ENCODE results near the gene BMP6.

Gene BMP6

DNA sequence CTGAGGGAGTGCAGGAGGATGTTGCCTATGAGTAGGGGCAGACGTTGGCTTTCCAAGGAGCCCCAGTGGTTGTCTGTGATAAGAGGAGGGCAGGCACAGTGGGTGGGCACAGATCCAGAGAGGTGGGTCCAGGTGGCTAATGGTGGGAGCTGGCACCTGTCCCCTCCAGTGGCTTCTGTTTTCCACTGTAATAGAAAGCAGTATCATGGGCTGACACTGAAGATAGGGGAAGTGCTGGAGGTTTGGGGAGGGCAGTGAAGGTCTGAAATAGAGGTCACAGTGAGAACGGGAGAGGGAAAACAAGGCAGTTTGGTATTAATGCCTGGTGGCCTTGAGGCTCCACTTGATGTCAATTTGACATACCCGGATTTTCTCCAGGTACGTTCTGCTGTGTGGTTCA lies 195.1 kb downstream of the BMP6 start:
- no peak overlapping the region for H3K18ac ChIP-seq (ENCODE audit: low read length)
- H2BK15ac ChIP-seq (replicated peaks; ENCODE audit: low read depth) = no peak overlapping the region
- WGBS (ENCODE audit: extremely low coverage, insufficient coverage, low lambda C conversion rate) = no CpG with 5 or more reads among the region's 4 CpGs
- H3K56ac ChIP-seq (ENCODE audit: low read length) = no peak overlapping the region
- H3K4me2 ChIP-seq (ENCODE audit: low read length) = no peak overlapping the region
- no peak overlapping the region for H3K23ac ChIP-seq (ENCODE audit: low read length)
- no peak overlapping the region for H3K27ac ChIP-seq (ENCODE audit: low read depth, low read length)
- no peak overlapping the region for H3K4ac ChIP-seq (ENCODE audit: low read depth, low read length)
- H3K9ac ChIP-seq (ENCODE audit: low read length) = no peak overlapping the region
- H2BK120ac ChIP-seq (ENCODE audit: low read depth, low read length) = no peak overlapping the region
- no peak overlapping the region for H2AK5ac ChIP-seq (ENCODE audit: low read length)
- H3K4me1 ChIP-seq (ENCODE audit: control insufficient read depth, low read depth, low read length) = no peaks in the 10 kb centered on the region
- H3K36me3 ChIP-seq (ENCODE audit: control insufficient read depth, insufficient read depth, low read length) = no peaks in the 10 kb centered on the region
- H3K27me3 ChIP-seq (ENCODE audit: insufficient read depth, low read length, poor library complexity) = no peaks in the 10 kb centered on the region
- no peak overlapping the region for H3K4me3 ChIP-seq (ENCODE audit: low read length)
- H3K79me2 ChIP-seq (ENCODE audit: control insufficient read depth, insufficient read depth, low read length) = no peaks in the 10 kb centered on the region
- H4K8ac ChIP-seq (ENCODE audit: low read depth, low read length) = no peak overlapping the region
- H4K5ac ChIP-seq (ENCODE audit: low read length) = no peak overlapping the region
- no peaks in the 10 kb centered on the region for H3K79me1 ChIP-seq (ENCODE audit: low read length)
- no peak for DNase-seq
- no peak overlapping the region for H2BK5ac ChIP-seq (ENCODE audit: low read length)

GRCh38 chr6:7921632-7922092 lies 195.8 kb downstream of the BMP6 start:
- no peak overlapping the region for H3K27ac ChIP-seq (ENCODE audit: low read depth, low read length)
- H3K56ac ChIP-seq (ENCODE audit: low read length) = no peak overlapping the region
- H3K4me1 ChIP-seq (ENCODE audit: control insufficient read depth, low read depth, low read length) = no peaks in the 10 kb centered on the region
- no peaks in the 10 kb centered on the region for H3K79me2 ChIP-seq (ENCODE audit: control insufficient read depth, insufficient read depth, low read length)
- no peak overlapping the region for H3K18ac ChIP-seq (ENCODE audit: low read length)
- no peak overlapping the region for H3K23ac ChIP-seq (ENCODE audit: low read length)
- no peak overlapping the region for H2BK15ac ChIP-seq (replicated peaks; ENCODE audit: low read depth)
- H3K79me1 ChIP-seq (ENCODE audit: low read length) = no peaks in the 10 kb centered on the region
- no peak overlapping the region for H4K8ac ChIP-seq (ENCODE audit: low read depth, low read length)
- no peak overlapping the region for H3K9ac ChIP-seq (ENCODE audit: low read length)
- no peak overlapping the region for H4K5ac ChIP-seq (ENCODE audit: low read length)
- H2BK120ac ChIP-seq (ENCODE audit: low read depth, low read length) = no peak overlapping the region
- H2AK5ac ChIP-seq (ENCODE audit: low read length) = no peak overlapping the region
- H3K4me2 ChIP-seq (ENCODE audit: low read length) = no peak overlapping the region
- no peak overlapping the region for H2BK5ac ChIP-seq (ENCODE audit: low read length)
- no peak overlapping the region for H3K4ac ChIP-seq (ENCODE audit: low read depth, low read length)
- H3K36me3 ChIP-seq (ENCODE audit: control insufficient read depth, insufficient read depth, low read length) = no peaks in the 10 kb centered on the region
- H3K4me3 ChIP-seq (ENCODE audit: low read length) = no peak overlapping the region
- no peaks in the 10 kb centered on the region for H3K27me3 ChIP-seq (ENCODE audit: insufficient read depth, low read length, poor library complexity)
- WGBS (ENCODE audit: extremely low coverage, insufficient coverage, low lambda C conversion rate) = no CpG with 5 or more reads among the region's 5 CpGs
- DNase-seq = no peak

DNA sequence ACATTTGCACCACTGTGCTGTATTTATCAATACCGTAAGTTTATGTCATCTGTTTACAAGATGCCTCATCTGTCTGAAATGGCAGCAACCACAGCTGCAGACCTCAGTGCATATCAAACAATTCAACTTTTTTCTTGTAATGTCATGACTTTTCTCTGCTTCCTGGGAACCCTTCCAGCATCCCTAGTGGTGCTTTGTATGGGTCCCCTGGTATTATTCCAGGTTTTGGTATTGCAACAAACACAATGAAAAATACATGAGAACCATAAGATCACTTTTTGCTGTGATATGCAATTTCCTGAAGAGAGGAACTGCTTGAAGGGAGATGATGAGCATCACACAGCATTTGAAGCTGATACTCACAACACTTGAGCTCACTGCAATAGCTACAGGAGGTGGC lies 196.7 kb downstream of the BMP6 start:
- no CpG with 5 or more reads among the region's 1 CpG for WGBS (ENCODE audit: extremely low coverage, insufficient coverage, low lambda C conversion rate)
- Histone ChIP-seq H2BK5ac (ENCODE audit: low read length) (no peak overlapping the region), H3K36me3 (ENCODE audit: control insufficient read depth, insufficient read depth, low read length) (no peaks in the 10 kb centered on the region)

DNA sequence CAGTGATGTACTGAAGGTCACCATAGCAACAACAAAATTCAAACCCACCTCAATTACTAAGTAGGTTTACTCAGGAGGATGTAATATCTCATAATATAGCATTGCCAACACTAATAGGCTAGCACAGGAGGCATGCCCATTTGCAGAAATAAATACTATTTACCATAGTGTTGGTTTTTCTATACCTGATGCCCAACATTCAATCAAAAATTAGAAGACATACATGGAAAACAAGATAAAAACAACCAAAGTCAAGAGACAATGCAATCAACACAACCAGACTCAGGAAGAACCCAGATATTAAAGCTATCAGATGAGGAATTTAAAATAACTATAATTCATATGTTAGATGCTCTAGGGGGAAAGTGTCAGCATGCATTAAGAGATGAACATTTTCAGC lies 199.0 kb downstream of the BMP6 start:
- no peak overlapping the region for H3K27ac ChIP-seq (ENCODE audit: low read depth, low read length)
- H2BK15ac ChIP-seq (replicated peaks; ENCODE audit: low read depth) = no peak overlapping the region
- H3K79me1 ChIP-seq (ENCODE audit: low read length) = no peaks in the 10 kb centered on the region
- H2BK5ac ChIP-seq (ENCODE audit: low read length) = no peak overlapping the region
- H2AK5ac ChIP-seq (ENCODE audit: low read length) = no peak overlapping the region
- no peak overlapping the region for H3K4ac ChIP-seq (ENCODE audit: low read depth, low read length)
- no peak overlapping the region for H3K4me2 ChIP-seq (ENCODE audit: low read length)
- H3K18ac ChIP-seq (ENCODE audit: low read length) = no peak overlapping the region
- H3K56ac ChIP-seq (ENCODE audit: low read length) = no peak overlapping the region
- no peak overlapping the region for H2BK120ac ChIP-seq (ENCODE audit: low read depth, low read length)
- H3K4me3 ChIP-seq (ENCODE audit: low read length) = no peak overlapping the region
- H4K8ac ChIP-seq (ENCODE audit: low read depth, low read length) = no peak overlapping the region
- H3K23ac ChIP-seq (ENCODE audit: low read length) = no peak overlapping the region
- H3K36me3 ChIP-seq (ENCODE audit: control insufficient read depth, insufficient read depth, low read length) = no peaks in the 10 kb centered on the region
- no peaks in the 10 kb centered on the region for H3K4me1 ChIP-seq (ENCODE audit: control insufficient read depth, low read depth, low read length)
- H4K5ac ChIP-seq (ENCODE audit: low read length) = no peak overlapping the region
- H3K9ac ChIP-seq (ENCODE audit: low read length) = no peak overlapping the region
- no peak for DNase-seq
- no peaks in the 10 kb centered on the region for H3K79me2 ChIP-seq (ENCODE audit: control insufficient read depth, insufficient read depth, low read length)
- H3K27me3 ChIP-seq (ENCODE audit: insufficient read depth, low read length, poor library complexity) = no peaks in the 10 kb centered on the region

More for the DNA sequence above, 196.7 kb downstream of the BMP6 start:
- H3K4me1 ChIP-seq (ENCODE audit: control insufficient read depth, low read depth, low read length) = no peaks in the 10 kb centered on the region
- H3K4me2 ChIP-seq (ENCODE audit: low read length) = no peak overlapping the region
- no peak for DNase-seq
- H3K27ac ChIP-seq (ENCODE audit: low read depth, low read length) = no peak overlapping the region
- no peak overlapping the region for H3K4me3 ChIP-seq (ENCODE audit: low read length)
- H3K56ac ChIP-seq (ENCODE audit: low read length) = no peak overlapping the region
- H3K79me1 ChIP-seq (ENCODE audit: low read length) = no peaks in the 10 kb centered on the region
- no peak overlapping the region for H4K8ac ChIP-seq (ENCODE audit: low read depth, low read length)
- no peak overlapping the region for H2BK120ac ChIP-seq (ENCODE audit: low read depth, low read length)
- no peak overlapping the region for H4K5ac ChIP-seq (ENCODE audit: low read length)
- H3K18ac ChIP-seq (ENCODE audit: low read length) = no peak overlapping the region
- H3K23ac ChIP-seq (ENCODE audit: low read length) = no peak overlapping the region
- H3K4ac ChIP-seq (ENCODE audit: low read depth, low read length) = no peak overlapping the region
- H3K9ac ChIP-seq (ENCODE audit: low read length) = no peak overlapping the region
- no peaks in the 10 kb centered on the region for H3K79me2 ChIP-seq (ENCODE audit: control insufficient read depth, insufficient read depth, low read length)
- H2BK15ac ChIP-seq (replicated peaks; ENCODE audit: low read depth) = no peak overlapping the region
- H2AK5ac ChIP-seq (ENCODE audit: low read length) = no peak overlapping the region
- H3K27me3 ChIP-seq (ENCODE audit: insufficient read depth, low read length, poor library complexity) = no peaks in the 10 kb centered on the region
